PFSK-1 (cell line): Measurements from ENCODE around the gene KAT8.

Source experiments
- FOXP2 ChIP-seq: optimal IDR thresholded peaks from 2 replicates; pipeline ENCODE3; 2011; ENCODE audit warnings: borderline replicate concordance, control low read depth, inconsistent platforms; ENCODE audit not compliant: insufficient read depth; ENCODE audit errors: extremely low read length, extremely low read depth
- POLR2AphosphoS5 ChIP-seq: IDR thresholded peaks from 2 replicates; pipeline ENCODE4 v1.6.1; 2012; ENCODE audit warnings: low read depth, mild to moderate bottlenecking, control low read depth, low read length, moderate library complexity
- REST ChIP-seq, 2 experiments: IDR thresholded peaks; 2 replicates each; pipeline versions ENCODE4 v1.6.1 to v1.8.0; 2011 to 2012; ENCODE audit warnings: low read depth in 2 of 2, low read length in 2 of 2, control low read depth in 1 of 2, inconsistent platforms in 1 of 2, mild to moderate bottlenecking in 1 of 2, moderate library complexity in 1 of 2; ENCODE audit not compliant: insufficient read depth in 1 of 2
- SIN3A ChIP-seq: IDR thresholded peaks from 2 replicates; pipeline ENCODE4 v1.6.1; 2012; ENCODE audit warnings: mild to moderate bottlenecking, low read length, moderate library complexity, borderline replicate concordance; ENCODE audit not compliant: insufficient read depth
- TAF1 ChIP-seq: IDR thresholded peaks from 2 replicates; pipeline ENCODE4 v1.6.1; 2012; ENCODE audit warnings: low read length, control low read depth, borderline replicate concordance; ENCODE audit not compliant: insufficient read depth

The KAT8 gene

DNA sequence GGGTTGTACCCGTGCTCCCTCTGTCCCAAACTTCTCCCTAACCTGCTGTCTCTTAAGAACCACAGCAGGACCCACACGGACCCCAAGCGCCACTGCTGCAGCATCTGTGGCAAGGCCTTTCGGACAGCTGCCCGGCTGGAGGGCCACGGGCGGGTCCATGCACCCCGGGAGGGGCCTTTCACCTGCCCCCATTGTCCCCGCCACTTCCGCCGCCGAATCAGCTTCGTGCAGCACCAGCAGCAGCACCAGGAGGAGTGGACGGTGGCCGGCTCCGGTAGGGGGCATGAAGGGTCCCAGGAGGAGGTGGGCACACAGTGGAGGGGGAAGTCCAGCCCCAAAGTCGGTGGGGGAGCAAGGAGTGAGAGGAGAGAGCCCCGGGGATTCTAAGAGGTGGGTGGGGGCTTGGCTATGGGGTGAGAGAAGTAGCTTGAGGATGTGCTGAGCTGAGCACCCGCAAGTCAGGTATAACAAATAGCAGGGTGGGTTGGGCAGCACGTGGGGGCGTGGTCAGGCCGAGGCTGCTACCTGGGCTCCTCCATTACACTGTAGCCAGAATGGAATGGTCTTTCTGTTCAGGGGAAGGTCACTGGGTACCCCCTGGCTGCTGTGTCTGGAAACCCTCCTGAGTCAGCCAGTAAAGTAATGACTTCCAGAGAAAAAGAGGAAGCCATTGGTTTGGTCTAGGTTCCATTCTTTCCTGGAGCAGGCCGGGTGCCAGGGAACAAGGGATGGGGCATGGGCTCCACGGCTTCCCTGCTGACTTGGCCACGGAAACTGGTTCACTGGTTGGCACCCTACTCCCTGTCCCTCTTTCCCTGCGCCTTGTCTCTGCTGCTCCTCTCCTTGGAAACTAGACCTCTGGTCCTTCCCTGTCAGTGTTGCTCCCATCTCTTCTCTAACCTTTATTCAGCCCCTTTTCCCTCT is 35.8 kb upstream of the KAT8 start:
- TF ChIP-seq REST (IDR thresholded peaks at IDR 0.05; ENCODE audit: insufficient read depth in 1 of 2, low read depth in 2 of 2, low read length in 2 of 2) (no peak), TAF1 (no peak), FOXP2 (no peak)

GRCh38 chr16:31082368-31083045 is 35.0 kb upstream of the KAT8 start:
- no peak for TF ChIP-seq TAF1
- TF ChIP-seq REST (IDR thresholded peaks at IDR 0.05; ENCODE audit: insufficient read depth in 1 of 2, low read depth in 2 of 2, low read length in 2 of 2) = no peak
- no peak for TF ChIP-seq SIN3A
- no peak for TF ChIP-seq FOXP2
- no peak for TF ChIP-seq POLR2AphosphoS5

- TF ChIP-seq REST (IDR thresholded peaks at IDR 0.05; ENCODE audit: insufficient read depth in 1 of 2, low read depth in 2 of 2, low read length in 2 of 2) (no peak), POLR2AphosphoS5 (0 out of 2 replicates have a peak, but pooled peaks have one; percentile 2), FOXP2 (no peak)
These were observed 34.4 kb upstream of the KAT8 start for GRCh38 chr16:31083081-31083480.

- 0 out of 2 replicates have a peak, but pooled peaks have one; percentile 1 for TF ChIP-seq POLR2AphosphoS5
- no peak for TF ChIP-seq SIN3A
These were observed 33.9 kb upstream of the KAT8 start for GRCh38 chr16:31083556-31083955.

DNA sequence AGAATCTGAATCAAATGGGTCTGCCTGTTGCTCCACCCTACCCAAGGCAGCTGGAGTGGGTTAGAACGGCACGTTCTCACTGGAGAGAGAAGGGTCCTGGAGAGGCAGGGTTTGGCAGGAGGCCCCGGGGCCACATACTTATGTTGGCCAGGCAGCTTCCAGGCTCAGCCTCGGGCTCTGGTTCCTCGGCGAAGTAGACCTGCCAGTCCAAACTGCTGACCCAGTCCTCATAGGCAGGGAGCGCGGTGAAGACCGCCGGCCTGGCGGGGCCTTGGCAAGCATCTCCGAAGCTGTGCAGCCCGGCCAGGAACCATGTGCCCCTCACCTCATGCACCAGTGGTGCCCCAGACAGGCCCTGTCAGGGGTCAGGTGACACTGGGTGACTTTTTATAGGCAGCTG is 33.5 kb upstream of the KAT8 start:
- TF ChIP-seq FOXP2 (no peak), POLR2AphosphoS5 (no peak), REST (IDR thresholded peaks at IDR 0.05; ENCODE audit: insufficient read depth in 1 of 2, low read depth in 2 of 2, low read length in 2 of 2) (no peak), TAF1 (no peak), SIN3A (no peak)
